ENCODE measurements around the gene CDH23.

The CDH23 gene

DNA sequence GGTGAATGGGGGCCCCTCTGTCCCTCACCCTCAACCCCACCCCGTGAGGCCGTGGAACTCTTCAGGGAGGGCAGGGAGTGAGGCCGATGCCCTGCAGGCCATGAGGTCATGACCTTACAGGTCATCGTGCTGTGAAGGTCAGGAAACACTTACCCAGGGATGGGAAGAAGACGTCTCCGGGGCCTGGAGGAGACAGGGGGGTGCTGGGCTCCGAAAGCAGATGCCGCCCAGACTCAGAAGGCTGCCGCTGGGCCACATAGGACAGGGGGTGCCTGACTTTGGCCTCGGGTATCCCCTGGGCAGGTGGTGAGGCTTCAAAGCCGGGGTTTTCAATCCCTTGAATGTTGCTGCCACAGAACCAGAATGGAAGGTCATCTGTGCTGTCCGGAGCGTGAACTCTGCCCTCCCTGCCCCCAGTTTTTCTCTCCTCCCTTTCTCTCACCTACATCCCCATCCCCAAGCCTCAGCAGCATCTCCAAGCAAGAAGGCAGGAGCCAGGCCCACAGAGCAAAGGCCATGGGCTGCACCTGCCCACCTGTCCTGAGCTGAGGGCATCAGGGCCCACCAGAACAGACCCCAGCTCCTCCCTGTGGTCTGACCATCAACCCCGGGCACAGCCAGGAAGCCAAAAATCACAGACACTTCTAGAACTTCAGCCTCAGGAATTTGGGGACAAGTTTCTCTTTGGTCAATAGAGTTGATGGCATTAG, 354.9 kb downstream of the CDH23 start:
- no peaks in the 10 kb centered on the region for H3K9me3 ChIP-seq (ENCODE audit: control insufficient read depth, insufficient read depth, low read length)
- H3K27ac ChIP-seq (ENCODE audit: low read depth, low read length): no peak overlapping the region
- no peak overlapping the region for H3K4me2 ChIP-seq (ENCODE audit: low read length)
- 0 out of 2 replicates have a peak, but pooled peaks cover 3% of the 10 kb centered on the region for H4K20me1 ChIP-seq (ENCODE audit: control insufficient read depth, insufficient read depth, low read depth, low read length)
- H3K36me3 ChIP-seq (ENCODE audit: control insufficient read depth, low read length): no peaks in the 10 kb centered on the region
- H3K79me2 ChIP-seq (ENCODE audit: control insufficient read depth, low read length): no peaks in the 10 kb centered on the region
- TF ChIP-seq, protein P1, sequence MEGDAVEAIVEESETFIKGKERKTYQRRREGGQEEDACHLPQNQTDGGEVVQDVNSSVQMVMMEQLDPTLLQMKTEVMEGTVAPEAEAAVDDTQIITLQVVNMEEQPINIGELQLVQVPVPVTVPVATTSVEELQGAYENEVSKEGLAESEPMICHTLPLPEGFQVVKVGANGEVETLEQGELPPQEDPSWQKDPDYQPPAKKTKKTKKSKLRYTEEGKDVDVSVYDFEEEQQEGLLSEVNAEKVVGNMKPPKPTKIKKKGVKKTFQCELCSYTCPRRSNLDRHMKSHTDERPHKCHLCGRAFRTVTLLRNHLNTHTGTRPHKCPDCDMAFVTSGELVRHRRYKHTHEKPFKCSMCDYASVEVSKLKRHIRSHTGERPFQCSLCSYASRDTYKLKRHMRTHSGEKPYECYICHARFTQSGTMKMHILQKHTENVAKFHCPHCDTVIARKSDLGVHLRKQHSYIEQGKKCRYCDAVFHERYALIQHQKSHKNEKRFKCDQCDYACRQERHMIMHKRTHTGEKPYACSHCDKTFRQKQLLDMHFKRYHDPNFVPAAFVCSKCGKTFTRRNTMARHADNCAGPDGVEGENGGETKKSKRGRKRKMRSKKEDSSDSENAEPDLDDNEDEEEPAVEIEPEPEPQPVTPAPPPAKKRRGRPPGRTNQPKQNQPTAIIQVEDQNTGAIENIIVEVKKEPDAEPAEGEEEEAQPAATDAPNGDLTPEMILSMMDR (IDR thresholded peaks at IDR 0.05; ENCODE audit: low read depth, low read length, poor library complexity, severe bottlenecking): no peak
- no peak for TF ChIP-seq EZH2phosphoT487 (IDR thresholded peaks at IDR 0.05; ENCODE audit: borderline replicate concordance, low read length)
- H3K27me3 ChIP-seq (ENCODE audit: control insufficient read depth, low read length): peaks cover 59% of the 10 kb centered on the region
- H3K9me2 ChIP-seq (replicated peaks; ENCODE audit: control insufficient read depth, low read length): no peaks in the 10 kb centered on the region
- no peaks in the 10 kb centered on the region for H3F3A ChIP-seq (ENCODE audit: control insufficient read depth, insufficient read depth)
- no peak overlapping the region for H3K4me3 ChIP-seq (ENCODE audit: low read length)
- H3K4me1 ChIP-seq (ENCODE audit: control insufficient read depth, low read length): peaks cover 21% of the 10 kb centered on the region

DNA sequence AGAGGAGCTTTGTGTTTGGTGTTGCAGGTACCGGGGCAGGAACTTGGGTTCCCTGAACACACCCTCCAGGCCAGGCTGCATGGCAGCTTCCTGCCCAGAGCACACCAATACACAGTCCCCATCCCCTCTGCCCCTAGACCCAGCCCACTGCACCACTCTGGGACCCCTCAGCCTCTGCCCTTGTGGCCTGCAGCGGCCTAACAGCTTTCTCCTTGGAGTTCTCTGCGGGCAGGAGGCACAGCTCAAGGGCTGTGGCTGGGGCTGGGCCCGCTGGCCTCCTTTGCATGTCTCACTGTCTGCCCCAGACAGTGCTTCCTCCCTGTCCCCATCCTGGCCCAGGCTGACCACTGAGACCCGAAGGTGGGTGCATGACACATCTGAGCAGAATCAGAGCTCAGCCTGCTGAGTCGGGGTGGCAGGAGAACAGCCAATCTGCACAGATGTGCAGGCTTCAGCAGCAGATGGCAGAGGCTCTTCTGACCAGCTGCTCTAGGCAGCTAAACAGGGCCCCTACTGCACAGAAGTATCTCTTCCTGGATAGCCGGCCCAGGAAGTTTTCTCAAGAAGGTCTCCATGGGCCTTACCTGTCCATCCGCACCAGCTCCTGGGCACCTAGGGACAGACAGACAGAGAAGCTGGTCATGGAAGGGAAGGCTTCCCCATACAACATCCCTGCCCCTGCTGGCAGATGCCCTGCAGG, 355.8 kb downstream of the CDH23 start:
- Histone ChIP-seq H3K36me3 (ENCODE audit: control insufficient read depth, low read length) (no peaks in the 10 kb centered on the region), H3K4me3 (ENCODE audit: low read length) (no peak overlapping the region), H3K9me3 (ENCODE audit: control insufficient read depth, insufficient read depth, low read length) (no peaks in the 10 kb centered on the region), H3K27ac (ENCODE audit: low read depth, low read length) (no peak overlapping the region), H3K4me2 (ENCODE audit: low read length) (no peak overlapping the region), H3K79me2 (ENCODE audit: control insufficient read depth, low read length) (no peaks in the 10 kb centered on the region), H3K9me2 (replicated peaks; ENCODE audit: control insufficient read depth, low read length) (no peaks in the 10 kb centered on the region), H4K20me1 (ENCODE audit: control insufficient read depth, insufficient read depth, low read depth, low read length) (0 out of 2 replicates have a peak, but pooled peaks cover 3% of the 10 kb centered on the region), H3K27me3 (ENCODE audit: control insufficient read depth, low read length) (peaks cover 68% of the 10 kb centered on the region), H3F3A (ENCODE audit: control insufficient read depth, insufficient read depth) (no peaks in the 10 kb centered on the region), H3K4me1 (ENCODE audit: control insufficient read depth, low read length) (peaks cover 19% of the 10 kb centered on the region)
- TF ChIP-seq EZH2phosphoT487 (IDR thresholded peaks at IDR 0.05; ENCODE audit: borderline replicate concordance, low read length): no peak
- TF ChIP-seq, protein P1 (IDR thresholded peaks at IDR 0.05; ENCODE audit: low read depth, low read length, poor library complexity, severe bottlenecking): no peak

DNA sequence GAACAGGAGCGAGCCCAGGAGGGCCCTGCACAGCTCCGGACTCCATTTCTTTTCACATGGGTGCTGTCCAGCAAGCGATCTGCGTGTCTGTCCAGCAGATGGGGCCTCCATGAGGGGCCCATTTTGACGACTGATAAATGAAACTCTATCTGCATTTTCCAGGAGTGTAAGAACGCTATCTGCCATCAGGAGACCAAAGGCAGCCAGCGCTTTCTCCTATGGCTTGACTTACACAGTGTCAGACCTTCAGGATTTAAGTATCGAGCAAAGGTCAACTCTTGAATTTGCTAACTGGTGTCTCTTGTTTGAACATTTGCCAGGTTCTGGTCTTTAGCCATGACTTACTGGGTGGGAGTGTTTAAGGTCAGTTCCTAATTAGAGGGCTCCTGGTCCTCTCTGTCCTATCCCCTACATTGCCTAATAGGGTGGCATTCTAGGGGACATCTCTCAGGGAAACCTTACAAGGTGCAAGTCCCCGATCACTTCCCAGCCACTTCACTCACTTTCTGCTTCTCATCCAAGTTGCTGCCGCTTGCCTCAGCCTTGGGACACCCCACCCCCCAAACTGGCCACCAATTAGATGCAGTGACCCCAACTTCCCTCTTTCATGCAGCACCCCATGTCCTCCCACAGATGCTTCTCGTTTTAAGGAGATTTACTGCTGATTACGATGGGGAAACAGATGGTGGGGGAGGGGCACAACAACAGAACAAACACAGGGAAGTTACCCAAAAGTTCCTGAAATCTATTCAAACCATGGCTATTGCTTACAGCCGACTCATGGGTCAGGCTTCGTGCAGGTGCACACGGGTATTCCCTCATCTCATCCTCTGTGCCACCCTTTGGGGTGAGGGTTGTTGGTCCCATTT, 356.6 kb downstream of the CDH23 start:
- peaks cover 76% of the 10 kb centered on the region for H3K27me3 ChIP-seq (ENCODE audit: control insufficient read depth, low read length)
- H3K79me2 ChIP-seq (ENCODE audit: control insufficient read depth, low read length): no peaks in the 10 kb centered on the region
- H3K4me3 ChIP-seq (ENCODE audit: low read length): no peak overlapping the region
- H4K20me1 ChIP-seq (ENCODE audit: control insufficient read depth, insufficient read depth, low read depth, low read length): 0 out of 2 replicates have a peak, but pooled peaks cover 3% of the 10 kb centered on the region
- no peaks in the 10 kb centered on the region for H3F3A ChIP-seq (ENCODE audit: control insufficient read depth, insufficient read depth)
- H3K4me1 ChIP-seq (ENCODE audit: control insufficient read depth, low read length): peaks cover 11% of the 10 kb centered on the region
- no peaks in the 10 kb centered on the region for H3K9me3 ChIP-seq (ENCODE audit: control insufficient read depth, insufficient read depth, low read length)
- H3K27ac ChIP-seq (ENCODE audit: low read depth, low read length): no peak overlapping the region
- no peaks in the 10 kb centered on the region for H3K9me2 ChIP-seq (replicated peaks; ENCODE audit: control insufficient read depth, low read length)
- H3K4me2 ChIP-seq (ENCODE audit: low read length): no peak overlapping the region
- H3K36me3 ChIP-seq (ENCODE audit: control insufficient read depth, low read length): no peaks in the 10 kb centered on the region
- no peak for TF ChIP-seq EZH2phosphoT487 (IDR thresholded peaks at IDR 0.05; ENCODE audit: borderline replicate concordance, low read length)
- TF ChIP-seq, protein P1 (IDR thresholded peaks at IDR 0.05; ENCODE audit: low read depth, low read length, poor library complexity, severe bottlenecking): no peak
